Measurements from ENCODE around the gene KLF13. TPM values are rescaled to one million over a fixed set of nuclear protein-coding genes. Genes with fewer than 3 reads are reported as not detected.

Gene KLF13
- total RNA-seq, 1 donor from 2014 or later: 67.7 TPM

DNA sequence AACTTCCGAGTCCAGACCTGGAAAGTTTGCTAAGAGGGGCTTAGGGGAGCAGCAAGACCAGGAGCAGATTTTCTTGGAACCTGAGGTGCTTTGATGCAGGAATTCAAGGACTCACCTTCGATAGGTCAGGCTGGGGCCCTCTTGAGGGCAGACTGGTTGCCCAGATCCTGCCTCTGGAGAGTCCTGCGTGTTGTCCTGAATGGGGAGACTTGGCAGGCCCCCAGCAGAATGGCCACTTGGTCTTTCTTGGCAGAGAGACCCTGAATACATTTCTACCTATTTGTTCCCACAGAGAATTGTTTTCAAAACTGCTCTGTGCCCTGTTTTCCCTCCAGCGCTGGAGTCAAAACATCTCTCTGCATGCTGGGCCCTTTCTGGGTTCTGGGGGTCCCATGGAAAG is 4.2 kb downstream of the KLF13 start:
- no peaks in the 10 kb centered on the region for H3K36me3 ChIP-seq (ENCODE audit: control insufficient read depth, insufficient read depth, low read length)
- TF ChIP-seq, protein P1, sequence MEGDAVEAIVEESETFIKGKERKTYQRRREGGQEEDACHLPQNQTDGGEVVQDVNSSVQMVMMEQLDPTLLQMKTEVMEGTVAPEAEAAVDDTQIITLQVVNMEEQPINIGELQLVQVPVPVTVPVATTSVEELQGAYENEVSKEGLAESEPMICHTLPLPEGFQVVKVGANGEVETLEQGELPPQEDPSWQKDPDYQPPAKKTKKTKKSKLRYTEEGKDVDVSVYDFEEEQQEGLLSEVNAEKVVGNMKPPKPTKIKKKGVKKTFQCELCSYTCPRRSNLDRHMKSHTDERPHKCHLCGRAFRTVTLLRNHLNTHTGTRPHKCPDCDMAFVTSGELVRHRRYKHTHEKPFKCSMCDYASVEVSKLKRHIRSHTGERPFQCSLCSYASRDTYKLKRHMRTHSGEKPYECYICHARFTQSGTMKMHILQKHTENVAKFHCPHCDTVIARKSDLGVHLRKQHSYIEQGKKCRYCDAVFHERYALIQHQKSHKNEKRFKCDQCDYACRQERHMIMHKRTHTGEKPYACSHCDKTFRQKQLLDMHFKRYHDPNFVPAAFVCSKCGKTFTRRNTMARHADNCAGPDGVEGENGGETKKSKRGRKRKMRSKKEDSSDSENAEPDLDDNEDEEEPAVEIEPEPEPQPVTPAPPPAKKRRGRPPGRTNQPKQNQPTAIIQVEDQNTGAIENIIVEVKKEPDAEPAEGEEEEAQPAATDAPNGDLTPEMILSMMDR (IDR thresholded peaks at IDR 0.05; ENCODE audit: insufficient read depth, low read length, poor library complexity, severe bottlenecking): no peak
- DNase-seq (ENCODE audit: low read depth): no peak
- H3K4me3 ChIP-seq (ENCODE audit: low read depth, low read length): no peak overlapping the region
- H3K27me3 ChIP-seq (ENCODE audit: control insufficient read depth, insufficient read depth, low read length): no peaks in the 10 kb centered on the region

DNA sequence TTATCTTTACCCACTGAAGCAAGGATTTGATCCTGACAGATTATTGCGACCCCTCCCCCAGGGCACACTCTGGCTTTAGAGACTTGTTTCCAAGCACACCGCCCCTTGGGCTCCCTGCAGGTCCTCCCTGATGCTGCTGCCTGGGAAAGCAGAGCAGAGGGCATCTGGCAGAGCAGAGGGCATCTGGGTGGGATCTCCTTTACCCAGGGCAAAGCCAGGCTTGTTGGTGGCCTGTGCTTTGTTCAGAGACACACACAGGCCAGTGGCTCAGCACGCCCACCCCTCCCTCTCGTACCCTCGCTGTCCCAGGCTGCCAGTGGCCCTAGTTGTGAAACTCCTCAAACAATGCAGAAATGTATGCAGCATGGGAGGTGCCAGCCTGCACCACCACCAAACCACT is 4.8 kb downstream of the KLF13 start:
- no peak overlapping the region for H3K4me3 ChIP-seq (ENCODE audit: low read depth, low read length)
- no peak for DNase-seq (ENCODE audit: low read depth)
- no peaks in the 10 kb centered on the region for H3K27me3 ChIP-seq (ENCODE audit: control insufficient read depth, insufficient read depth, low read length)
- TF ChIP-seq, protein P1 (IDR thresholded peaks at IDR 0.05; ENCODE audit: insufficient read depth, low read length, poor library complexity, severe bottlenecking): no peak
- H3K36me3 ChIP-seq (ENCODE audit: control insufficient read depth, insufficient read depth, low read length): no peaks in the 10 kb centered on the region

DNA sequence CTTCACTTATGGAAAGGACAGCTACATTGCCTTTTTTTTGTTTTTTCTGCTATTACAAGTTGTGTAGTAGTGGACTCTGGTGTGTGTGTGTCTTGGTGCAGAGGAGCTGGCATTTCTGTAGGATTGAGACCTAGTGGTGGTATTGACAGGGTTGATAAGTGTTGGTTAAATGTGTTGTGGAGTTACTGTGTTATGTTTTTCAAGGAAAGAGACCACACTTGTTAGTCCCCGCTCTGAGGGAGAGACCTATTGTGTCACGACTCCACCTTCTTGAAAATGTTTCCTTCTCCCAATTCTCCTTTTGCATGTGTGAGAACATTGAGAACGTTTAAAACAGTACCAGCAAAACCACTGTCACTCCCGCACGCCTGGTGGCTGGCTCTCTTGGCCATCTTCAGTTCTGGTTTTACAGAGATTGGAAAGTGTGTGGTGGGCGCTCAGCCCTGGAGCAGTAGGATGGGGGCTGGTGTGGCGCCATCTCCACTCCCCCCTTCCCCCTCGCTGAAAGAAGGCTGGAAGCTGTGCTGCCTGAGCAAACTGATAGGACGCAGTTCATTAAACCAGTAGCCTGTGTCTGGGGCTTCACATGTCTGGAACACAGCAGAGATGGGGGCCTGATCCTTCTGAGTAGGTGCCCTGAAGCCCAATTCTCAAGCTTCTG is 5.5 kb downstream of the KLF13 start:
- no peaks in the 10 kb centered on the region for H3K27me3 ChIP-seq (ENCODE audit: control insufficient read depth, insufficient read depth, low read length)
- H3K4me3 ChIP-seq (ENCODE audit: low read depth, low read length): no peak overlapping the region
- TF ChIP-seq, protein P1 (IDR thresholded peaks at IDR 0.05; ENCODE audit: insufficient read depth, low read length, poor library complexity, severe bottlenecking): no peak
- DNase-seq (ENCODE audit: low read depth): no peak
- no peaks in the 10 kb centered on the region for H3K36me3 ChIP-seq (ENCODE audit: control insufficient read depth, insufficient read depth, low read length)

DNA sequence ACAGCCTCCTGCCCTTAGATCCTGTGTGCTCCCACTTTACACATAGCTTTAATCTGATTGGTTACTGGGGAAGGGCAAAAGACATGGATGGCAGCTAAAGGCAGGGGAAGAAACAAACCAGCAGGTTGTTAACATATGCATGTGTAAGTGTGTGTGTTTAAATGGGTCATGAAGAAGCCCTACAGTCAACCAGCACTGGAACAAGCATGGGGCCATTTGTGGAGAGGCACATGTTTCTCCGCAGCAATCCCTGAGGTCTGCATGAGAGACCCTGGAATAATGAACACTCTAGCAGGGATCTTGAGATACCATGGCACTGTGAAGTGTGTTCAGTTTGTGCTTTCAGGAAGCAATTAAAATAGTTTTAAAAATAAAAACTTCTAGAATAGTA is 6.0 kb downstream of the KLF13 start:
- Histone ChIP-seq H3K36me3 (ENCODE audit: control insufficient read depth, insufficient read depth, low read length) (no peaks in the 10 kb centered on the region), H3K27me3 (ENCODE audit: control insufficient read depth, insufficient read depth, low read length) (no peaks in the 10 kb centered on the region), H3K4me3 (ENCODE audit: low read depth, low read length) (no peak overlapping the region)
- TF ChIP-seq, protein P1 (IDR thresholded peaks at IDR 0.05; ENCODE audit: insufficient read depth, low read length, poor library complexity, severe bottlenecking): no peak
- DNase-seq (ENCODE audit: low read depth): no peak

GRCh38 chr15:31333119-31333518 is 6.5 kb downstream of the KLF13 start:
- Histone ChIP-seq H3K4me3 (ENCODE audit: low read depth, low read length) (no peak overlapping the region), H3K27me3 (ENCODE audit: control insufficient read depth, insufficient read depth, low read length) (no peaks in the 10 kb centered on the region), H3K36me3 (ENCODE audit: control insufficient read depth, insufficient read depth, low read length) (no peaks in the 10 kb centered on the region)
- DNase-seq (ENCODE audit: low read depth): no peak
- TF ChIP-seq, protein P1 (IDR thresholded peaks at IDR 0.05; ENCODE audit: insufficient read depth, low read length, poor library complexity, severe bottlenecking): no peak

DNA sequence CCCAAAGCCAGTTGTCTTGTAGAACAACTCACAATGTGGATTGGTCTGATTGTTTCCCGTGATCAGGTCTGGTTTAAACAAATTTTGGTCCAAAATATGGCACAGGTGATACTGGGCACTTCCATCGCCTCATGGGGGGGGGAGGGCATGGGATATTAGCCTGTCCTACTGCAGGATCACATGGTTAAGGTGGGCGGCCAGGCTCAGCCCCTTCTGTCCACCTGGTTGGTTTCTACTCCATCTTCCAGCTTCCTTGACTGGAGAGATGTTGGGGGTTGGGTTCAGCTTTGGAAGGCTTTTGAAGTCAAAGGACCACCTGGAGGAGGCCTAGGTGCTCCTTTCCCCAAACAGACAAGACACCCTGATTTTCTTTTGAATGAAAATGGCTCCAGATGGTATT is 7.2 kb downstream of the KLF13 start:
- no peaks in the 10 kb centered on the region for H3K36me3 ChIP-seq (ENCODE audit: control insufficient read depth, insufficient read depth, low read length)
- TF ChIP-seq, protein P1 (IDR thresholded peaks at IDR 0.05; ENCODE audit: insufficient read depth, low read length, poor library complexity, severe bottlenecking): no peak
- H3K27me3 ChIP-seq (ENCODE audit: control insufficient read depth, insufficient read depth, low read length): no peaks in the 10 kb centered on the region
- H3K4me3 ChIP-seq (ENCODE audit: low read depth, low read length): no peak overlapping the region
- no peak for DNase-seq (ENCODE audit: low read depth)

Data from kidney epithelial cell (primary cell).